ENCODE results near the gene DNAI2.

Gene DNAI2

DNA sequence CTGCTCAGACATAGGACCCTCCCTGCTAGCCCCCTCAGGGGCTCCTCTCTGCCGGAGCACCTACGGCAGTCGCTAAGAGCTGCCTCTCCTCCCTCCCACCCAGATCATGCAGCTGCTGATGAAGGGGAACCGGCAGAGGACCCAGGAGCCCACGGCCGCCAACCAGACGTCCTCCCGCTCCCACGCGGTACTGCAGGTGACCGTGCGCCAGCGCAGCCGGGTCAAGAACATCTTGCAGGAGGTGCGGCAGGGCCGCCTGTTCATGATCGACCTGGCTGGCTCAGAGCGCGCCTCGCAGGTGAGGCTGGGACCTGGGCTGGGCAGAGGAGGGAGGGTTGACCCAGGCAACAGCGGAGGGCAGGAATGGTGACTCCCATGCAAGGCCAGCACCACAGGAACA lies 70.6 kb downstream of the DNAI2 start:
- DNase-seq (ENCODE audit: low spot score) = no peak
- TF ChIP-seq CTCF (IDR thresholded peaks at IDR 0.05; ENCODE audit: extremely low read depth, insufficient read depth, missing control alignments) = no peak
- in situ Hi-C loops (cut with MboI; ENCODE audit: low pct_unique_long_range_greater_than_20kb, low sequenced_read_pairs, unreplicated experiment) = no loop called here

GRCh38 chr17:74345433-74346241 lies 71.6 kb downstream of the DNAI2 start:
- DNase-seq (ENCODE audit: low spot score) = no peak
- TF ChIP-seq CTCF (IDR thresholded peaks at IDR 0.05; ENCODE audit: extremely low read depth, insufficient read depth, missing control alignments) = no peak
- in situ Hi-C loops (cut with MboI; ENCODE audit: low pct_unique_long_range_greater_than_20kb, low sequenced_read_pairs, unreplicated experiment) = no loop called here

- DNase-seq (ENCODE audit: low spot score) = no peak
- in situ Hi-C loops (cut with MboI; ENCODE audit: low pct_unique_long_range_greater_than_20kb, low sequenced_read_pairs, unreplicated experiment) = no loop called here
- no peak for TF ChIP-seq CTCF (IDR thresholded peaks at IDR 0.05; ENCODE audit: extremely low read depth, insufficient read depth, missing control alignments)
These were observed 73.6 kb downstream of the DNAI2 start for GRCh38 chr17:74347646-74348045.

GRCh38 chr17:74349120-74349519 lies 75.1 kb downstream of the DNAI2 start:
- no peak for TF ChIP-seq CTCF (IDR thresholded peaks at IDR 0.05; ENCODE audit: extremely low read depth, insufficient read depth, missing control alignments)
- in situ Hi-C loops (cut with MboI; ENCODE audit: low pct_unique_long_range_greater_than_20kb, low sequenced_read_pairs, unreplicated experiment) = no loop called here
- DNase-seq (ENCODE audit: low spot score) = no peak

- in situ Hi-C loops (cut with MboI; ENCODE audit: low pct_unique_long_range_greater_than_20kb, low sequenced_read_pairs, unreplicated experiment) = loop anchor here (10.0 kb wide), 1 partner anchor 46 kb away; no protein-coding TSS in a partner anchor
- no peak for DNase-seq (ENCODE audit: low spot score)
- no peak for TF ChIP-seq CTCF (IDR thresholded peaks at IDR 0.05; ENCODE audit: extremely low read depth, insufficient read depth, missing control alignments)
These were observed 76.5 kb downstream of the DNAI2 start for GRCh38 chr17:74350486-74350885.

DNA sequence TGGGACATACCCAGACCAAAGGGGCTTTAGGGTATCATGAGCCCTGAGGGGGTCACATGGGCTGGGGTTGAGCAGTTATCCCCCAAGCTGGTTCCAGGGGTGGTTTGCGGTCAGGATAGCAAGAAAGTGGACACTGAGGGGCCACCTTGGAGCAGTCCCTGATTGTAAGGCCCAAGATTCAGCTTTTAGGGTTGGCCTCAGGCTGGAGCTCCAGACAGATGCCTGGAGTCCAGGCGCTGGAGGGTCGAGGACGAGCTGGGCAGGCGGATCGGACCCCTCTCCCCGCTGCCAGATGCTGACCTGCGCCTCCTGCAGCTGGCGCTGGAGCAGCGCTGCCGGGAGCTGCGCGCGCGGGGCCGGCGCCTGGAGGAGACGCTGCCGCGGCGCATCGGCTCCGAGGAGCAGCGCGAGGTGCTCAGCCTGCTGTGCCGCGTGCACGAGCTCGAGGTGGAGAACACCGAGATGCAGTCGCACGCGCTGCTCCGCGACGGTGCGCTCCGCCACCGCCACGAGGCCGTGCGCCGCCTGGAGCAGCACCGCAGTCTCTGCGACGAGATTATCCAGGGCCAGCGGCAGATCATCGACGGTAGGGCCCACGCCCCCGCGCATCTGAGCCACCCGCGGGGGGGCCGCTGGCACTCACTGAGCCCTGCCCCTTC lies 77.6 kb downstream of the DNAI2 start:
- no peak for DNase-seq (ENCODE audit: low spot score)
- in situ Hi-C loops (cut with MboI; ENCODE audit: low pct_unique_long_range_greater_than_20kb, low sequenced_read_pairs, unreplicated experiment) = loop anchor here (10.0 kb wide), 1 partner anchor 47 kb away; no protein-coding TSS in a partner anchor
- no peak for TF ChIP-seq CTCF (IDR thresholded peaks at IDR 0.05; ENCODE audit: extremely low read depth, insufficient read depth, missing control alignments)

All from GM13977 (cell line).